ENCODE measurements around the gene SORCS2. TPM values are rescaled to one million over a fixed set of nuclear protein-coding genes. Genes with fewer than 3 reads are reported as not detected.

Gene SORCS2
- total RNA-seq, 1 donor from 2014 or later, result under 0.01 TPM

DNA sequence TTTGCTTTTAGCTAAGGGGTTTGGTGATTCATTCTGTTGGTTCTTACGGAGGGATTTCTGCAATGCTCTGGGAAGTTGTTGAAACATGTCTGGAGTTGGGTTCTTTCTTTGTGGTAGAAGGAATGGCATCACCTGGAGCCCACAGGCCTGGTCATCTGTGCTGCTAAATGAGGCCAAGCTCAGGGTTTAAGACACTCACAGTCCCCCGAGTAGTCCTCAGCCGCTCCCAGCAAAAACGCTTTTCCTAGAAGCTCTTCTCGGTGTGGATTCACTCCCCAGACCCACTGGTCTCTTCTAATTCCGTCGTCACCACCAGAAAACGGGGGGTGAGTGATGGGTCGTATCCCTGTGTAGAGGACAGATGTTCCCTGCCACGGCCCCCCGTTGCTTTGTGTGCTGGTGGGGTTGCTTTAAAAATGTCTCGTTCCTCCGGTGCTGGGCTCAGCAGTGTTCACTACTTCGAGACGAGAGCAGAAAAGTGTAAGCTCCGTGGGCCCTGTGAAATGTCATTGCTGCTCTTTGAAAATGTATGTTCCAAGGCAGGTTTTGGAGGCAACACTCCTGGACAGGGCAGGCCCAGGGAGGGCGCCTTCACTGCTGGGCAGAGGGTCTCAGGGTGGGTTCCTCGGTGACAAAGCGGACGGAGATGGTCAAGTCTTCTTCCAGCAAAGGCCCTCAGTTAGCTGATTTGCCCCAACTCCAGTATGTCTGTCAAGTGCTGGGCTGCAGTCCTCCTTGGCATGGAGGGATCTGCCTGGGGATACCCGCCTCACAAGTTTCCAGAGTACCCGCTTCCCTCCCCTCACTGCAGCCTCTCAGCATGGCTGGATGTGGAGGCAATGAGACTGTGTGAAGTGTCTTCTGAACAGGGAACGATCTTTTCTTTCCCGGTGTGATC lies 205.1 kb downstream of the SORCS2 start:
- no peak for DNase-seq

DNA sequence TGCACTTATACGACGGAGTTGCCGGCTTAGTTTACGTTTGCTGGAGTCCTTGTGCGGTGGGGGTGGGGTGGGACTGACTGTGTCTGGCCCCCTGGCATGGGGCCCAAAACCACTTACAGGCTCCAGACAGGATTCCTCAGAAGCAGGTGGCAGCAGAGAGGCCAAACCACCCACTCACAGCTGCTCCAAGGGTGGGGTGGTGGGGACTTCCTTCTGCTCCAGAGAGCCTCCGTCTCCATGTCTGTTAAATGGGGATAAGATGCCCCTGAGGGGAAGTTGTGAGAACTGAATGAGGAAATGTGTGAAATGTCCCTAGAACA lies 205.7 kb downstream of the SORCS2 start:
- no peak for DNase-seq

DNA sequence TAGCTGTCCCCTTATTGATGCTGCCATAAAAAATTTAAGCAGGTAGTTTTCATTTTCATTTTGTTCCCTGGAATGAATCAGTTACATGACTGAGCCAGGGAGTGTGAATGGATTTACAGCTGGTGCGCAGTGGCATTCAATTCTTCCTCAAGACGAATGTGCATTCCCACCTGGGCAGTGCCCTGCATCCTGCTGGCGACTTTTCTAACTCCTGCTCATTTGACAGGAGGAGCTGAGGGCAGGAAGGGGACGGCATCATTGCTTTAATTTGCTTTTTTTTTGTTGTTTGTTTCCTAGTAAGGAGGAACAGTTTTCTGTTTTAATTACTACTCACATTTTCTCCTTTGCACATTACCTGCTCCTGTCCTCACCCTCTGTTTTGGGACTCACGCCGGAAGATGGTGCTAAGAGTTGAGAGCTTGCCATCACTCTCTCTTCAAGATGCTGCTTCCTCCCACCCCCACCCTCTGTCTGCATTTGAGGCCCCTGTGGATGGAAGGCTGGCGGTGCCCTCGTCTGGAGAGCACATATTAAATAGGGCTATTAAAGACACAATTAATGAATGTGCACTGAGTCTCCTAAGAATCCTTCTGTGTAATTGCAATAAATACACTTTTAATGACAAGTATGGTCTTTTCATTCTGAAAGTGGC lies 206.6 kb downstream of the SORCS2 start:
- DNase-seq, result no peak

DNA sequence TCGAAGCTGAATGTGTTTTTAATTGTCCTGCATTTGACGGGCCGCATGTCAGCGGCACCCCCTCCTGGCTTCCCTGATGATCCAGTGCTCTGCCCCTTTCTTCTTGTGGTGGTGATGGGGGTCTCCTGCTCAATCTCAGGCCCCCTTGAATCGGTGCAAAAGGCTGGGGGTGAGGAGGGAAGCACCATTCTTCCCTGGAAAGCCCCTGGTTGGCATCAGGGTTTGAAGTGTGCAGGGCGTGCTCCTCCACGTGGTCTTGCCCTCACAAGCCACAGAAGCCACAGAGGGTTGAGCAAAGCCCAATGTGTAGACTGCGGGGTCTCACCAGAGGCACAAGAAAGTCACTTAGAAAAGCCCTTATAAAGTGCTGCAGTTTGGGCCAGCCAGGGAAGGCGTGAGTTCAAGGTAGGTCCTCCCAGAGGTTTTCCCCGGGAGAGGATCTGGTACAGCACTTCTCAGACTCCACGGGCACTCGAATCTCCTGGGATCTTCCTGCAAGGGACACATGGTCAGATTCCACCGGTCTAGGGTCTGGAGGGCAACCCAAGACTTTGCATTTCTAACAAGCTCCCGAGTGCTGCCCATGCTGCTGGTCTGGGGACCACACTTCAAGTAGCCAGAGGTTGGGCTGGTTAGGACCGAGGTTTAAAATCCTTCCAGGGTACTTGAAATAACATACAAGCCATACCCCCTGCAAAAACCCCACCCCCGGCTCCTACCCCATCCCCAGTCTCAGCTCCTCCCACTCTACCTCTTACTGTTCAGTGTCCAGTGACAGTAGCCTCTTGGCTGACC lies 207.3 kb downstream of the SORCS2 start:
- DNase-seq, result no peak

DNA sequence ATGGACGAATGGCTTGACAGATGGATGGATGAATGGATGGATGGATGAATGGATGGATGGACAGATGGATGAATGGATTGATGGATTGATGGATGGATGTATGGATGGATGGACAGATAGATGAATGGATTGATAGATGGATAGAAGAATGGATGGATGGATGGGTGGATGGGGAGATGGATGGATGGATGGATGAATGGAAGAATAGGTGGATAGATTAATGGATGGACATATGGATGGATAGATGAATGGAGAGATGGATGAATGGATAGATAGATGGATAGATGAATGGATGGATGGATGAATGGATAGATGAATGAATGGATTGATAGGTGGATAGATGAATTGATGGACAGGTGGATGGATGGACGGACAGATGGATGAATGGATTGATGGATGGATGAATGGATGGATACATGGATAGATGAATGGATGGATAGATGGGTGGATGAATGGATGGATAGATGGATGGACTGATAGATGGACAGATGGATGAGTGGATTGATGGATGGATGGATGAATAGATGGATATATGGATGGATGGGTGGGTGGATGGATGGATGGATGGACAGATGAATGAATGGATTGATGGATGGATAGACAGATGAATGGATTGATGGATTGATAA lies 208.4 kb downstream of the SORCS2 start:
- no peak for DNase-seq

DNA sequence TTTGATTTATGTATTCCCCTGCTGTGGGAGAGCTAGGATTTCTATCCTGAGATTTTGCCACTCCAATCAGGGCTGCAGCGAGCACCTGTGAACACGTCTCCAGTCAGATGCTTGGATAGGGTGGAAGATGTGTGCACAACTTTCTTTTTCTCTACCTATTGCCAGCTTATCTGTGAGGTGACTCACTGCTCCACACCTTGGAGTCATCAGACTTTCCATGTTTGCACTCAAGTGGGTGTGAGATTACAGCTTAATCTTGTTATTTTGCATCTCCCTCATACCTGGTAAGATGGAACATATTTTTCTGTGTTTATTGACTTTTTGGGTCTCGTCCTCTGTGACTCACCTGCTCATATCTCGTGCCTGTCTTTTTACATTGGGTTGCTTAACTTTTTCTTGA lies 210.2 kb downstream of the SORCS2 start:
- no peak for DNase-seq

DNA sequence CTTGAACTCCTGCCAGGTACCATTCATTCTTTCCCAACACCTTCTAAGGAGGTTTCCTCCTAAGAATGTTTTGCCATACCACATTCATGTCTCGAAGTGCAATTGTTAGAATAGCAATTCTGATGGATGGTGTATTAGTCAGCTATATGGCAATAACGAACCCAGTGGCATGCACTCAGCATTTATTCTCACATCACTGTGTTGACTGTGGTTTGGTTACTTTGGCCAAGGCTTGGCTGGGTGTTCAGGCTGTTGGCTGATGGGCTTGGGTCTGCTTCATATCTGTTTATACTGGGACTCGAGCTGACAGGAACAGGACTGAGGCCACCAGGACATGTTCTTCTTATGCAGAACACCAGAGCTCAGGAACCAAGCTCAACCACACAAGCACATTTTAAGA lies 210.7 kb downstream of the SORCS2 start:
- no peak for DNase-seq

DNA sequence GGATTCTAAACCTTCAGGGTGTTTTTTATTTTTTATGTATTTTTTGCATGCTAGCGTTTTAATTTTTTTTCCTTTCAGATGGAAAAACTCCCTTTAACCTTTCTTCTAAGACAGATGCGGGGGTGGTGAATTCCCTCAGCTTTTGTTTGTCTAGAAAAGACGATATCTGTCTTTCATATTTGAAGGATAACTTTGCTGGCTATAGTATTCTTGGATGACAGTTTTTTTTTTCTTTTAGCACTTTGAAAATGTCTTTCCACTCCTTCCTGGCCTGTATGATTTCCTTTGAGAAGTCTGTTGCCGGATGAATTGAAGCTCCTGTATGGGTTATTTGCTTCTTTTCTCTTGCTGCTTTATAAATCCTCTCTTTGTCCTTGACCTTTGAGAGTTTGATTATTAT lies 215.8 kb downstream of the SORCS2 start:
- no peak for DNase-seq

DNA sequence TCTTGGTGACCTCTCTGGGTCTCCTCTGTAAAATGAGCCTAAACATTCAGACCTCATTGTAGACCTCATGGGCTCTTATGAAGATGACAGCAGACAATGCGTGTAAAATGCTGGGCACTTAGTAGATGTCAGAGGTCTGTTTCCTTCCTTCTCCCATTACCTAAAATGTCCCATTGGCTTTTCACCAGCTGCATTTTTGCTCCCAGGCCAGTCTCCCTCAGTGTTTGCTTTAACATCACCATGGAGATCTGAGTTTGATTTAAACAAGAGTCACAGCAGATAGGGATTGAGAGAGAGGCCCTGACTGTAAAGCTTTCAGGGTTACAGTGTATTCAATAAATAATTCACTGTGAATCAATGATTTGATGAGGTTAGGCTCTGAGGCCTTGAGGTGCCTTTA lies 218.1 kb downstream of the SORCS2 start:
- no peak for DNase-seq

DNA sequence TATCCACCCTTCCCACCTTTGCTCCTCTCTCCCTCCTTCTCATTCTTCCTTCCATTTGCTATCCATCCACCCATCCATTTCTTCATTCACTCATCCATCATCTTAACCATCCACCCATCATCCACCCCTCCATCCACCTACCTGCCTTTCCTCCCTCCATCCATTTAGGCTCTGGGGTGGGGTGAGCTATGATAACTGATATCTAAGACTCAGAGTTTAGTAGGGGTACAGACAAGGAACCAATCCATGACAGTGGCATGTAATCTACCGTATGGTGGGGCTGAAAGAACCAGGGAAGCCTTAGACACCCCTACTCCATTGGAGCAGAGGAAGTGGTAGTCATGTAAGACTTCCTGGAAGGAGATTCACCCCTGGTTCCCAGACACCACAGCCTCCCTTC lies 219.2 kb downstream of the SORCS2 start:
- no peak for DNase-seq

DNA sequence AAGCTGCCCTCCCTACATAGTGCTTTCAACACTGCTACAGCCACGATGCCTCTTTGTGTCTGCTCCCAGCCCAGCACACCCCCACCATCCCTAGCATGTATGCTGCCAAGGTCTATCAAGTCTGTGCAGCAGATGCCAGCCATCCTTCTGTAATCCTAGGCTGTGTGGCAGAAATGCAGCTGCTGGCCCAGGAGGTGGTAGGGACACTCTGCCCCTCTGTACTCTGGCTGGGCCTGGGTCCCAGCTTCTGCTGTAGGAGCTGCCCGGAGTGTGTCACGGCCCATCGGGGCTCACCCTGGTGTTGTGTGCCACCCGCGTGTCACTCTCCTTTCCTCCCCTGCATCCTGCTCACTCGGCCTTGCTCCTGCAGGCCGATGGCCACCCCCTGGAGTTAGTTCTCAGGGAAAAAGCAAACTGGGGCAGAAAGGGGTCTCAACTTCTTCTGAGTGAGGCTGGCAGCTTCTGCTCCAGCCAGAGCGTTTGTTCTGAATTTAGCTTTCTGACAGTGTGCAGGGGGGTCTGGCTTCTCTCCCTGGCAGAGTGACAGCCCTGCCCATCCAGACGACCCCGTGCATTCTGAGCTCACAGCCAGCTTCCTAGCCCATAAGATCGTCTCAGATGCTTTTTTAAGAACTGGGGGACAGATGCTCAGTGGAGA lies 219.7 kb downstream of the SORCS2 start:
- DNase-seq, result no peak

DNA sequence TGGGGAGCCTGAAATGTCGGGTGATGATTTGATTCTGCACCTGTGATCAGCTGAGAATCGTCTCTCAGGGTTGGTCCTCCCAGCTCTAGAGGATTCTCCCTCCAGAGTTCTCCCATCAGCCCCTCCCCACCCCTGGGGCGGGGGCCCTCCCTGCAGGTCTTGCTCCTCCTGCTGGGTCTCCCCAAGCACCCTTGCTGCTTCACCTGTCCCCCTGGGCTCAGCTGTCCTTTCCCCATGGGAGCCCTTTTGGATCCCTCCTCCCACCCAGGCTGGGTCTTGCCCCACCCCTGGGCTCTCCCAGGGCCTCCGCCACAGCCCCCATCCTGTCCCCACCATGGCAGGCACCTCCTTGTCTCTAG lies 220.2 kb downstream of the SORCS2 start:
- DNase-seq, result no peak

DNA sequence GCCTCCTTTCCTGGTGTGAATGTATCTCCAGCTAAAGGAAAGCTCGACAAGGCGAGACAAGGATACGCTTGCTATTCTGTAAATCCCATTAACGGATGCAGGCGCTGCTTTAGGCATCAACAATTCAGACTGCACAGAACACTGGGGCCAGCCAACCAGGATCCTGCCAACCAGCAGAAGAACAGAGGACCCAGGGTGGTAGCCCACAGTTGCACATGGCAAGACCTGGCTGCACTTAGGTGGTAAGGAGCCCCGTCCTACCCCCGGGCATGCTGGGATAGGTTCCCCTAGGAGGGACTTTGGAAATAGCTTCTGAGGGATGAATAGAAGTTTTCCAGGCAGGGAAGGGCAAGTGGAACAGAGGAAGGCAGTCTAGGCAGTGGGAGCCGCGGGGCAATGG lies 221.7 kb downstream of the SORCS2 start:
- no peak for DNase-seq

DNA sequence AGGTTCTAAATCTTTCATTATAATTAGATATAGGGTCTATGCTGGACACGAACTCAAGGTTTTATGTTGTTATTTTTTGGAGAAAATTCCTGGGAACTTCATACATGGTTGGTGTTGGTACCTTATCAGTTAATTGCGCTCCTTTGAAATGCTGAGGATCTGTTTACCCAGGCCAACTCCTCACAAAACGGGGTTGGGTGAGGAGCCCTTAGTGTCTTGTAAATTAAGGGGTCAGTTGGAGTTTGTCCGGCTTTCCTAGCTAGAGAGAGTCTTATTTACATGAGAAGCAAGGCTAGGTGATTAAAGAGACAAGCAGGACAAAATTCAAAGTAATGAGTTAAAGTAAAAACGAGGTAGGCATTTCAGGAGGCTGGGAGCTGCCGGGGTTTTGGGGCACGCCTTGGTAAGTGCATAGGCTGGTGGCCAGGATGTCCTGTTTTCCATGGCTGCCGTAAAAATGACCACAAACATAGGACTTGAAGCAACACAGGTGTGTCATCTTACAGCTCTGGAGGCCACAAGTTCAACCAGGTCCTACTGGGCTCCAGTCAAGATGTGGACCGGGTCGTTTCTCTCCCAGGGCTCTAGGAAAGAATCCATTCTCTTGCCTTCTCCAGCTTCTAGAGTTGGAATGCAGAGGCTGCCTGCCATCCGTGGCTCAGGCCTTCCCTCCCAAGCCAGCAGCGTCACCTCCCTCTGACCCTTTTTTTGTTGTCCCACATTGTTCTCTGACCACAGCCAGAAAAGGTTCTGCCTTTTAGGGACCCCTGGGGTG lies 222.6 kb downstream of the SORCS2 start:
- DNase-seq, result no peak

DNA sequence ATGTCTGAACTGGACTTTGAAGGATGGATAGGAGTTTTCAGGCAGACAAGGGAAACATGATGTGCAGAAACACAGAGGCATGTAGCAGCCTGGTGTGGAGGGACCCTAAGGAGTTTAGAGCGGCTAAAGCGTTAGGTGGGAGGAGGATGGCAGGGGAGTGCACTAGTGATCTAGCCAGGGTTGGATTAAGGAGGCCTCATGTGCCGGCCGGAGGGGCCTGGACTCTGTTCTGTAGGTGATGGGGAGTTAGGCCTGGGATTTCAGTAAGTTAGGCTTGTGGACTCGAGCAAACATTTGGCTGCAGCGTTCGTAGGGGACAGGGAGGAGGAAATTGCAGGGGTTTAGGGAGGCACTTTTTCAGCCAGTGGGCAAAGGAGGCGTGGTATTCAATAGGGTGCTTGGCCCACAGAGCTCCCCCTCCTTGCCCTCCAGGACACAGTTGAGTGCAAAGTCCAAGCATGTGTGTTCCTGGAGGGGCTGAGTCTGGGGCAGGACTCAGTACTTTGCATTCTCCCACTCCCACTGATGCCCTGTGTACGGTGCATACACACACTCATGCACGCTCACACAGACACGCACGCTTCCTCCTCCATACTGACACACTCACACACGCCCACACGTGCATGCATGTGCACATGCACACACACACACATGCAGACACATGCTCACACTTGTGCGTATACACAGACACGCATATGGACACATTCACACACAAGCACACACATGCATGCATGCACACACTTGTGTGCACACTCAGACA lies 223.8 kb downstream of the SORCS2 start:
- no peak for DNase-seq

DNA sequence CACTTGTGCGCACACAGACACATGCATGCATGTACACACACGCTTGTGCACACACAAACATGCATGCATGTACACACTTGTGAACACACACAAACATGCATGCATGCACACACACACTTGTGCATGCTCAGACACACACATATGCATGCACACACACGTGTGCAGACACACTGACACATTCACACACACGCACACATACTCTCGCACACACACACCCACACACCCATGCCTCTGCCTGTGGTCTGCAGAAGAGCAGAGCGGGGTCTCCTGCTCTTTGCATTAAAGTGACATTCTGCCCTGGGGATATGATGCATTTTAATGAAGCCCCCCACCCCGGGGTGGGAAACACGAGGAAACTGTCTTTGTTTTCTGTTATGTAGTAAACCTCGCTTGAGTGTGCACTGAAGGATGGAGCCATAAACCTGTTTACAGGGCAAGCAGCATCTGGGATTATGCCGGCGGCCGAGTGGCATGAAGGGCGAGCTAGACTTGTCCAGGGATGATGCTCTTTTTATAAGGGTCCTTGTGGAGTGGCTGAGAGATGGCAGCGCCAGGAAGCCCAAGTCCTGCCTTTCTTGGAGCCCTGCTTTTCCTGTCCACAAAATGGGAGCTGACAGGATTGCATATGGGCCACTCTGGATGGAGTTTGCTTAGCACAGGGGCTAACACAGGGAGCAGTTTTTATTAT lies 224.6 kb downstream of the SORCS2 start:
- DNase-seq, result no peak

DNA sequence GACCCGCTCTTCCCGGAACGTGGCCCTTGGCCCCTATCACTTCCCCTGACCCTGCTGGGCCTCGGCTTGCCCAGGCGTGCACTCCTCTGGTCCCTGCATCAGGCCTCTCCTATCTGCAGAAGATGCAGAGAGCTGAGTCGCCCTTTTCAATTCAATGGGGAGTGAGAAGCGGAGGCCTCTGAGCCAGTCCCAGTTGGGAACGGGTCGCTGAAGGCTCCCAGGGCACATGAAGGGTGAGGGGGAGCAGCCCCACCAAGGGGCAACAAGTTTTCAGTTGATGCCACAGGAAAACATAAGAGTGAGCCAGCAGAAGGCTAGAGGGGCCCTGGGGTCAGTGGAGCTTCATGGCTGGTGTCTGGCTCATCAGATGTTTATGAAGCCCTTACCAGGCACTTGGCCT lies 225.3 kb downstream of the SORCS2 start:
- no peak for DNase-seq

DNA sequence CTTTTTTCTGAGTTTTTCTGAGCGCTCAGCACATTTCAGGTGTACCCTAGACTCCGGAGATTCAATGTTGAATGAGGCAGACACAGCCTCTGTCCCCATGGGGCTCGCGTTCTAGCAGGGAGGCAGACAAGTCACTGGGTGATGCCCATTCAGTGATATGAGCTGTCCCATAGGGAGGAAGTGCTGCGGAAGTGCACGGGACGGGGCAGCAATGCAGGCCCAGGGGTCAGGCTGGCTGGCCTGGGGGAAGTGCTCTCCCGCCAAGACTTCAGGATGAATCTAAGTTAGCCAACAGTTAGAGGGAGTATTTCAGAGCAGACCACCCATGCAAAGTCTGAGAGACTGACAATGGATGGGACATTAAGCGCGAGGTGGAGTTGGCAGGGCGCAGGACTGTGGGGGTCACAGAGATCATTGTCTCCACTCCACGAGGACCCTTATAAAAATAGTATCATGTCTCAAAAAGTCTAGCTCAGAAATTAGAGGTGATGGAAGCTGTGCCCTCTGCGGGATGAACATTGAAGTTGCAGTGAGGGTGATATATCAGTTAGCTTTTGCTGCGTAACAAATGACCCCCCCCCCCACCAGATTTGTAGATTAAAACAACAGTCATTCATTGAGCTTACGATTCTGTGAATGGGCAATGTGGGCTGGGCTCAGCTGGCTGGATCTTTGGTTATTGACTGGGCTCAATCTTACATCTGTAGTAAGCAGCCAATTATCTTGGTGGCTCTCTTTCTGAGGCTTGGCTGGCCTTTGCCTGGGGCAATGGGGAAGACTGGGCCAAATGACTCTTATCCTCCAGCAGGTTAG lies 226.0 kb downstream of the SORCS2 start:
- DNase-seq, result no peak

DNA sequence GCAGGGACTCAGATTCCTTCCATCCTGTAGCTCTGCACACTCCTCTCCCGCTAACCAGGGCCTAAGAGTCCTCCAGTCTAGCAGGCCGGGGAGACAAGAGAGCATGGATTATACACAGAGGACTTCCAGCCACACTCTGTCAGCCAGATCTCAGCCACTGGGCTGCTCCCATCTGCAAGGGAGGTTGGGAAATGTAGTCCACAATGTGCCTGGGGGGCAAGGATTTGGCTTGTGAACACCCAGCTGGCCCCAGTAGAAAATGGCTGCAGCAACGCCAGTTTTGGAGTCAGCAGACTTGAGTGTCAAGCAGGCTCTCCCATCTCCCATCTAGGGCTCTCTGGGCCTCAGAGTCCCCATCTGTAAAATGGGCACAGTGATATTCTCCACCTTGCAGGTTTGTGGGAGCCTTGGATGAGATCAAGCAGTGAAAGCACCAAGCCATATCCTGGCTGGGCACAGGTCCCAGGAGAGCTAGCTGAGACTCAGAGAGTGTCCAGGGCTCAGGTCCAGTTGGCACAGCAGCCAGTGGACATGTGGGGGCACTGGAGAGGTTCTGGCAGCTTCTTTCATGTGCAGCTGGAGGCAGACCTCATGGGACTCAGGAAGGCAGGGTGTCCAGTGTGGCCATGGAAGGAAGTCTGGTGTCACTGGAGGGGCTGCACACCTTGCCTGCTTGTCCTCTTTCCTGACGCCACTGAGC lies 227.8 kb downstream of the SORCS2 start:
- no peak for DNase-seq

Measured in dermis blood vessel endothelial cell (primary cell).